IMR-90 (cell line): ENCODE results near the gene KRTAP5-6. TPM values are rescaled to one million over a fixed set of nuclear protein-coding genes. Genes with fewer than 3 reads are reported as not detected.

ENCODE experiments used
- ATAC-seq: fragments of 200-7000 bp; cut with Tn5 transposase; 2 replicates; pipeline ENCODE4 v1.9.1; 2020; ENCODE audit warnings: low read depth, mild to moderate bottlenecking, moderate library complexity
- BruUV-seq: library from RNA; stranded (reverse); fragments of 400-500 nt; replicated peaks from 2 replicates; lab custom pipeline; 2021; lab: Mats Ljungman, UMichigan
- CTCF ChIA-PET: fragments of 300-600 bp; formaldehyde crosslinking; extraction: SDS; loops from one replicate; lab custom pipeline; 2021; ENCODE audit warnings: antibody characterized with exemption; lab: Yijun Ruan, JAX
- POLR2A ChIA-PET: fragments of 300-600 bp; sonication (Branson Sonifier 250); formaldehyde crosslinking; loops from one replicate; lab custom pipeline; 2022; ENCODE audit warnings: antibody characterized with exemption; ENCODE audit not compliant: unreplicated experiment; lab: Charles Lee
- DNase-seq: peaks from one replicate; pipeline ENCODE4 v3.0.0; 2013
- H2AFZ ChIP-seq: replicated peaks from 2 replicates; pipeline ENCODE3; 2013; ENCODE audit warnings: low read length, mild to moderate bottlenecking; ENCODE audit not compliant: poor library complexity
- H2AK5ac ChIP-seq: 2 replicates; pipeline ENCODE4 v1.6.1; 2013; ENCODE audit warnings: low read depth, low read length, inconsistent platforms
- H2AK9ac ChIP-seq: replicated peaks from 2 replicates; pipeline ENCODE3; 2013; ENCODE audit warnings: mild to moderate bottlenecking, low read depth, low read length, moderate library complexity; ENCODE audit not compliant: poor library complexity
- H2BK120ac ChIP-seq: 2 replicates; pipeline ENCODE4 v1.6.1; 2013; ENCODE audit warnings: low read depth, low read length, inconsistent platforms
- H2BK15ac ChIP-seq: 3 replicates; pipeline ENCODE4 v1.6.1; 2013; ENCODE audit warnings: low read depth, low read length, inconsistent platforms
- H2BK20ac ChIP-seq: 2 replicates; pipeline ENCODE4 v1.6.1; 2013; ENCODE audit warnings: low read depth, mild to moderate bottlenecking, inconsistent platforms, low read length, moderate library complexity
- H2BK5ac ChIP-seq: 2 replicates; pipeline ENCODE4 v1.6.1; 2013; ENCODE audit warnings: mild to moderate bottlenecking, low read depth, low read length, inconsistent platforms; ENCODE audit not compliant: poor library complexity, severe bottlenecking
- H3K14ac ChIP-seq: replicated peaks from 2 replicates; pipeline ENCODE4 v1.6.1; 2013; ENCODE audit warnings: low read depth, low read length, inconsistent platforms
- H3K18ac ChIP-seq: 2 replicates; pipeline ENCODE4 v1.6.1; 2013; ENCODE audit warnings: low read depth, low read length, control low read depth
- H3K23ac ChIP-seq: 2 replicates; pipeline ENCODE4 v1.6.1; 2013; ENCODE audit warnings: low read depth, low read length, inconsistent platforms
- H3K27ac ChIP-seq: 2 replicates; pipeline ENCODE4 v1.5.1; 2013; ENCODE audit warnings: mild to moderate bottlenecking, control low read depth, low read length; ENCODE audit not compliant: insufficient read depth
- H3K27me3 ChIP-seq: 2 replicates; pipeline ENCODE4 v1.6.1; 2013; ENCODE audit warnings: low read length; ENCODE audit not compliant: control insufficient read depth, insufficient read depth
- H3K36me3 ChIP-seq: 2 replicates; pipeline ENCODE4 v1.6.1; 2013; ENCODE audit warnings: low read length, mixed read lengths; ENCODE audit not compliant: control insufficient read depth, insufficient read depth
- H3K4ac ChIP-seq: 2 replicates; pipeline ENCODE4 v1.6.1; 2013; ENCODE audit warnings: low read depth, low read length, inconsistent platforms
- H3K4me1 ChIP-seq: 2 replicates; pipeline ENCODE4 v1.6.1; 2013; ENCODE audit warnings: low read length, mixed read lengths; ENCODE audit not compliant: control insufficient read depth, insufficient read depth
- H3K4me2 ChIP-seq: 2 replicates; pipeline ENCODE4 v1.6.1; 2013; ENCODE audit warnings: low read depth, mild to moderate bottlenecking, control low read depth, low read length, moderate library complexity
- H3K4me3 ChIP-seq: 2 replicates; pipeline ENCODE4 v1.5.1; 2013; ENCODE audit warnings: low read depth, mild to moderate bottlenecking, control low read depth, low read length, moderate library complexity; ENCODE audit not compliant: insufficient read depth
- H3K56ac ChIP-seq: 2 replicates; pipeline ENCODE4 v1.6.1; 2013; ENCODE audit warnings: low read length, inconsistent platforms; ENCODE audit not compliant: insufficient read depth; ENCODE audit errors: extremely low read depth
- H3K79me1 ChIP-seq, 2 experiments: 2 replicates each; pipeline ENCODE4 v1.6.1; 2013; ENCODE audit warnings: low read length in 2 of 2, inconsistent platforms in 1 of 2, low read depth in 1 of 2
- H3K9ac ChIP-seq: 2 replicates; pipeline ENCODE4 v1.6.1; 2013; ENCODE audit warnings: low read depth, low read length, control low read depth
- H3K9me1 ChIP-seq: 2 replicates; pipeline ENCODE4 v1.6.1; 2013; ENCODE audit warnings: low read length, inconsistent platforms; ENCODE audit not compliant: insufficient read depth
- H3K9me3 ChIP-seq: 2 replicates; pipeline ENCODE4 v1.6.1; 2013; ENCODE audit warnings: low read length; ENCODE audit not compliant: control insufficient read depth, insufficient read depth
- H4K20me1 ChIP-seq: 2 replicates; pipeline ENCODE4 v1.6.1; 2013; ENCODE audit warnings: low read length, inconsistent platforms; ENCODE audit not compliant: insufficient read depth
- H4K5ac ChIP-seq: 2 replicates; pipeline ENCODE4 v1.6.1; 2013; ENCODE audit warnings: mild to moderate bottlenecking, low read depth, low read length, control low read depth
- H4K8ac ChIP-seq, 2 experiments: 2 replicates each; pipeline ENCODE4 v1.6.1; 2013; ENCODE audit warnings: low read depth in 2 of 2, low read length in 2 of 2, control low read depth in 1 of 2, inconsistent platforms in 1 of 2
- H4K91ac ChIP-seq: 2 replicates; pipeline ENCODE4 v1.6.1; 2013; ENCODE audit warnings: low read depth, low read length, inconsistent platforms; ENCODE audit not compliant: insufficient read depth
- BHLHE40 ChIP-seq: fragments of 150-350 bp; IDR thresholded peaks from 2 replicates; pipeline ENCODE4 v1.6.1; 2016; ENCODE audit warnings: mild to moderate bottlenecking, low read depth, low read length
- CEBPB ChIP-seq: IDR thresholded peaks from 2 replicates; pipeline ENCODE4 v1.6.1; 2012; ENCODE audit warnings: low read depth, low read length, improper control_type of control experiment
- CHD1 ChIP-seq: IDR thresholded peaks from 2 replicates; pipeline ENCODE4 v1.6.1; 2012; ENCODE audit warnings: low read depth, low read length, improper control_type of control experiment
- CTCF ChIP-seq: conservative IDR thresholded peaks from 2 replicates; pipeline ENCODE4 v1.5.1; 2012; ENCODE audit warnings: mild to moderate bottlenecking, low read depth, low read length, improper control_type of control experiment
- FOS ChIP-seq: fragments of 150-350 bp; IDR thresholded peaks from 2 replicates; pipeline ENCODE4 v1.6.1; 2016; ENCODE audit warnings: low read depth, low read length
- MAFK ChIP-seq: IDR thresholded peaks from 2 replicates; pipeline ENCODE4 v1.6.1; 2012; ENCODE audit warnings: low read depth, low read length, improper control_type of control experiment
- MAZ ChIP-seq: IDR thresholded peaks from 2 replicates; pipeline ENCODE4 v1.6.1; 2012; ENCODE audit warnings: low read depth, mild to moderate bottlenecking, low read length, improper control_type of control experiment, moderate library complexity, borderline replicate concordance
- MXI1 ChIP-seq: IDR thresholded peaks from 2 replicates; pipeline ENCODE4 v1.6.1; 2012; ENCODE audit warnings: low read depth, mild to moderate bottlenecking, low read length, moderate library complexity, borderline replicate concordance
- NFE2L2 ChIP-seq: fragments of 150-350 bp; IDR thresholded peaks from 2 replicates; pipeline ENCODE4 v1.6.1; 2016; ENCODE audit warnings: low read depth, mild to moderate bottlenecking, low read length
- POLR2A ChIP-seq: IDR thresholded peaks from 2 replicates; pipeline ENCODE4 v1.6.1; 2012; ENCODE audit warnings: mild to moderate bottlenecking, low read depth, low read length
- RAD21 ChIP-seq: IDR thresholded peaks from 2 replicates; pipeline ENCODE4 v1.6.1; 2012; ENCODE audit warnings: low read length, improper control_type of control experiment
- RCOR1 ChIP-seq: IDR thresholded peaks from 2 replicates; pipeline ENCODE4 v1.6.1; 2012; ENCODE audit warnings: mild to moderate bottlenecking, low read length, improper control_type of control experiment; ENCODE audit not compliant: insufficient replicate concordance
- RFX5 ChIP-seq: IDR thresholded peaks from 2 replicates; pipeline ENCODE4 v1.8.0; 2012; ENCODE audit warnings: low read depth, mild to moderate bottlenecking, low read length, moderate library complexity
- SMC3 ChIP-seq: fragments of 150-350 bp; IDR thresholded peaks from 2 replicates; pipeline ENCODE4 v1.6.1; 2016; ENCODE audit warnings: low read depth, mild to moderate bottlenecking, antibody characterized with exemption, low read length, moderate library complexity
- USF2 ChIP-seq: fragments of 150-350 bp; IDR thresholded peaks from 2 replicates; pipeline ENCODE4 v1.6.1; 2017; ENCODE audit warnings: mild to moderate bottlenecking, antibody characterized with exemption, low read length, low read depth
- WGBS, 2 experiments: methylation state at CpG; one replicate each; pipeline versions ENCODE4 v1.1.5 to v1.1.7; 2013; ENCODE audit warnings: missing lambda C conversion rate in 2 of 2; ENCODE audit not compliant: insufficient read length in 1 of 2; ENCODE audit errors: extremely low coverage in 2 of 2; 5-methylcytosine and 5-hydroxymethylcytosine counted together
- dilution Hi-C: fragments of 300-500 bp; cut with HindIII; formaldehyde crosslinking; loops from one replicate; pipeline ENCODE4 v1.14.3; 2018; ENCODE audit warnings: low sequenced_read_pairs; ENCODE audit not compliant: unreplicated experiment
- in situ Hi-C: fragments of 300-500 bp; cut with MboI; formaldehyde crosslinking; loops from 3 replicates; pipeline ENCODE4 v1.14.3; 2019; ENCODE audit warnings: low sequenced_read_pairs, inconsistent platforms, mixed read lengths
- intact Hi-C: fragments of 100-400 bp; cut with micrococcal nuclease; formaldehyde crosslinking; loops from 2 replicates; pipeline ENCODE4 v1.10.0; 2022
- polyA plus RNA-seq, 3 experiments: library from polyadenylated mRNA; depleted of rRNA; stranded (reverse); fragments of >200 nt; gene quantifications; 2 replicates each; pipeline ENCODE4 v1.2.3, GENCODE V29; 2012; ENCODE audit warnings: low replicate concordance in 1 of 3
- total RNA-seq: library from RNA; depleted of rRNA; stranded (reverse); fragments of >200 nt; gene quantifications from 2 replicates; pipeline ENCODE4 v1.2.3, GENCODE V29; 2012

KRTAP5-6 gene
- total and polyA plus RNA-seq, 2 of the 4 experiments (the other 2 are of a cell fraction): not detected

- BruUV-seq: no TSS peak
- Histone ChIP-seq H3K27me3 (peaks cover 45% of the 10 kb centered on the region), H4K5ac (no peak overlapping the region), H4K91ac (no peak overlapping the region), H4K20me1 (no peaks in the 10 kb centered on the region), H3K9me3 (peaks cover 16% of the 10 kb centered on the region), H2AFZ (no peak overlapping the region), H3K23ac (no peak overlapping the region), H2AK5ac (no peak overlapping the region), H3K4me2 (no peak overlapping the region), H2BK15ac (no peak overlapping the region), H3K14ac (no peak overlapping the region), H3K4me3 (no peak overlapping the region), H3K56ac (no peak overlapping the region), H3K27ac (no peak overlapping the region), H4K8ac (no peak overlapping the region), H2BK120ac (no peak overlapping the region), H3K4ac (no peak overlapping the region), H3K9ac (no peak overlapping the region), H3K18ac (no peak overlapping the region), H2BK5ac (no peak overlapping the region), H2AK9ac (no peak overlapping the region), H3K79me1 (no peaks in the 10 kb centered on the region), H2BK20ac (no peak overlapping the region), H3K36me3 (no peaks in the 10 kb centered on the region), H3K4me1 (no peaks in the 10 kb centered on the region), H3K9me1 (peaks cover 5% of the 10 kb centered on the region; the same call in 1 of the 2 replicates)
- dilution Hi-C loops (no loop called here), in situ Hi-C loops (no loop called here), intact Hi-C loops (no loop called here)
- ATAC-seq: no peak
- CTCF ChIA-PET: no interaction called here
- DNase-seq: no peak
- TF ChIP-seq NFE2L2 (no peak), RAD21 (no peak), CTCF (no peak), RCOR1 (no peak), MAZ (no peak), MXI1 (no peak), CHD1 (no peak), CEBPB (no peak), POLR2A (no peak), MAFK (no peak), BHLHE40 (no peak), RFX5 (no peak), USF2 (no peak), SMC3 (no peak), FOS (no peak)
- 21% methylated on average over 4 of the region's 10 CpGs; no CpG with 5 or more reads in 1 of the 2 experiments for WGBS, 2 experiments
- POLR2A ChIA-PET: no interaction called here
Measured at GRCh38 chr11:1734641-1735081, 37.7 kb downstream of the KRTAP5-6 start.
